CD4-positive, alpha-beta T cell (primary cell): ENCODE measurements around the gene ANKH. TPM values are rescaled to one million over a fixed set of nuclear protein-coding genes. Genes with fewer than 3 reads are reported as not detected.

Experiments
- ATAC-seq: fragments of 200-7000 bp; cut with Tn5 transposase; one replicate; pipeline ENCODE4 v1.10.0; 2022; ENCODE audit warnings: mild to moderate bottlenecking; ENCODE audit not compliant: poor library complexity
- CTCF ChIA-PET: fragments of 350-600 bp; sonication (Branson Sonifier 250); formaldehyde crosslinking; loops from one replicate; lab custom pipeline; 2021; ENCODE audit warnings: antibody characterized with exemption, inconsistent platforms; lab: Charles Lee
- POLR2A ChIA-PET: fragments of 350-600 bp; sonication (Branson Sonifier 250); formaldehyde crosslinking; loops from one replicate; lab custom pipeline; 2021; ENCODE audit warnings: antibody characterized with exemption, inconsistent platforms; lab: Charles Lee
- DNase-seq, 14 experiments: peaks; one replicate each; pipeline ENCODE4 v3.0.0-alpha.2; 2013 to 2020; ENCODE audit warnings: mixed read lengths in 2 of 14
- H3K27ac ChIP-seq, 2 donors: one replicate each; pipeline versions ENCODE4 v1.5.1 to v1.7.0; 2013; ENCODE audit warnings: low read length in 2 of 2, low read depth in 1 of 2, mild to moderate bottlenecking in 1 of 2
- H3K27me3 ChIP-seq, 2 experiments: 1 replicate in 1 of 2; 2 replicates in 1 of 2; pipeline versions ENCODE4 v1.6.1 to v1.7.0; 2013; ENCODE audit warnings: low read length in 2 of 2, control low read depth in 1 of 2, mild to moderate bottlenecking in 1 of 2, moderate library complexity in 1 of 2; ENCODE audit not compliant: insufficient read depth in 2 of 2, control insufficient read depth in 1 of 2
- H3K36me3 ChIP-seq: one replicate; pipeline ENCODE4 v1.6.1; 2013; ENCODE audit warnings: low read length, control low read depth; ENCODE audit not compliant: insufficient read depth
- H3K4me1 ChIP-seq: one replicate; pipeline ENCODE4 v1.6.1; 2013; ENCODE audit warnings: low read length, control low read depth; ENCODE audit not compliant: insufficient read depth
- H3K4me3 ChIP-seq: one replicate; pipeline ENCODE4 v1.5.1; 2013; ENCODE audit warnings: mild to moderate bottlenecking, low read length, moderate library complexity
- H3K9me3 ChIP-seq, 2 experiments: 1 replicate in 1 of 2; 2 replicates in 1 of 2; pipeline versions ENCODE4 v1.6.1 to v1.7.0; 2013; ENCODE audit warnings: low read length in 2 of 2, mild to moderate bottlenecking in 2 of 2, control low read depth in 1 of 2, moderate library complexity in 1 of 2; ENCODE audit not compliant: control insufficient read depth in 1 of 2, insufficient read depth in 1 of 2
- H3K27ac Mint-ChIP-seq: one replicate; pipeline ENCODE4 v1.8.0; 2020; ENCODE audit warnings: mixed read lengths
- H3K27me3 Mint-ChIP-seq: one replicate; pipeline ENCODE4 v1.8.0; 2021; ENCODE audit warnings: mixed read lengths
- H3K36me3 Mint-ChIP-seq: one replicate; pipeline ENCODE4 v1.8.0; 2021; ENCODE audit warnings: low read depth, mixed read lengths
- H3K4me1 Mint-ChIP-seq: one replicate; pipeline ENCODE4 v1.8.0; 2021; ENCODE audit warnings: low read depth, mixed read lengths
- H3K4me3 Mint-ChIP-seq: one replicate; pipeline ENCODE4 v1.8.0; 2020; ENCODE audit warnings: mild to moderate bottlenecking, mixed read lengths
- H3K9me3 Mint-ChIP-seq: one replicate; pipeline ENCODE4 v1.8.0; 2020; ENCODE audit warnings: mixed read lengths
- CTCF ChIP-seq: fragments of 200-600 bp; IDR thresholded peaks from one replicate; pipeline ENCODE4 v1.8.0; 2022; ENCODE audit warnings: antibody characterized with exemption, mild to moderate bottlenecking
- intact Hi-C, 2 experiments: fragments of 100-400 bp; cut with DNase I in 1 of 2; cut with micrococcal nuclease in 1 of 2; formaldehyde crosslinking; loops; one replicate each; pipeline versions ENCODE4 v1.15.1 to v1.9.0; 2023 to 2025; cut with DNase I, micrococcal nuclease
- total RNA-seq, 174 experiments: library from RNA in 2 of 174; stranded (reverse) in 2 of 174; gene quantifications; one replicate each; pipeline ENCODE4 v1.2.3 and lab custom pipeline; 2021 to 2026

The ANKH gene
- total RNA-seq, 2 experiments from 2014 or later: 69.5 to 72.3 TPM

- no peaks in the 10 kb centered on the region for H3K27me3 Mint-ChIP-seq
- TF ChIP-seq CTCF: no peak
- ChIA-PET POLR2A (no interaction called here), CTCF (no interaction called here)
- no peak for ATAC-seq
- no peak overlapping the region for H3K27ac Mint-ChIP-seq
- no peak overlapping the region for H3K4me3 Mint-ChIP-seq
- H3K4me1 ChIP-seq: no peaks in the 10 kb centered on the region
- H3K27me3 ChIP-seq: no peaks in the 10 kb centered on the region
- H3K36me3 ChIP-seq: peaks cover 78% of the 10 kb centered on the region
- H3K9me3 Mint-ChIP-seq: no peaks in the 10 kb centered on the region
- DNase-seq: no peak
- H3K27ac ChIP-seq: no peak overlapping the region
- no peak overlapping the region for H3K4me3 ChIP-seq
- H3K9me3 ChIP-seq: no peaks in the 10 kb centered on the region
- H3K36me3 Mint-ChIP-seq: peaks cover 83% of the 10 kb centered on the region
- intact Hi-C loops: loop anchor here in 1 of 2 experiments (10.0 kb wide), 1 partner anchor 75 kb away; no protein-coding TSS in a partner anchor
- H3K4me1 Mint-ChIP-seq: peaks cover 28% of the 10 kb centered on the region
Measured at GRCh38 chr5:14739981-14740380, 131.6 kb downstream of the ANKH start.

- Histone ChIP-seq H3K4me1 (no peaks in the 10 kb centered on the region), H3K27ac (no peak overlapping the region), H3K9me3 (no peaks in the 10 kb centered on the region), H3K36me3 (peaks cover 79% of the 10 kb centered on the region), H3K27me3 (no peaks in the 10 kb centered on the region), H3K4me3 (no peak overlapping the region)
- no peak overlapping the region for H3K27ac Mint-ChIP-seq
- H3K27me3 Mint-ChIP-seq: no peaks in the 10 kb centered on the region
- CTCF ChIA-PET: no interaction called here
- H3K36me3 Mint-ChIP-seq: peaks cover 87% of the 10 kb centered on the region
- H3K4me3 Mint-ChIP-seq: no peak overlapping the region
- TF ChIP-seq CTCF: no peak
- POLR2A ChIA-PET: no interaction called here
- H3K4me1 Mint-ChIP-seq: peaks cover 28% of the 10 kb centered on the region
- ATAC-seq (no peak), DNase-seq (no peak)
- H3K9me3 Mint-ChIP-seq: no peaks in the 10 kb centered on the region
- intact Hi-C loops: no loop called here
Measured at GRCh38 chr5:14739538-14739937, 132.0 kb downstream of the ANKH start.

GRCh38 chr5:14738050-14738449, 133.5 kb downstream of the ANKH start:
- Histone ChIP-seq H3K9me3 (no peaks in the 10 kb centered on the region), H3K27me3 (no peaks in the 10 kb centered on the region), H3K4me1 (no peaks in the 10 kb centered on the region), H3K27ac (no peak overlapping the region), H3K36me3 (peaks cover 78% of the 10 kb centered on the region), H3K4me3 (no peak overlapping the region)
- ATAC-seq (no peak), DNase-seq (no peak)
- intact Hi-C loops: no loop called here
- Mint-ChIP-seq H3K4me1 (peaks cover 19% of the 10 kb centered on the region), H3K4me3 (no peak overlapping the region), H3K9me3 (no peaks in the 10 kb centered on the region), H3K27me3 (no peaks in the 10 kb centered on the region), H3K36me3 (peaks cover 90% of the 10 kb centered on the region), H3K27ac (no peak overlapping the region)
- POLR2A ChIA-PET: no interaction called here
- CTCF ChIA-PET: no interaction called here
- no peak for TF ChIP-seq CTCF
